DMS 273 treated with DMSO at 0.1 percent for 48 hours (cell line): ENCODE measurements around the gene B4GALT1.
"Not testable (repeated sequence)": the region's sequence is repeated elsewhere in the genome, so short reads cannot be mapped to it uniquely, and the experiment has no call there.

ENCODE experiments used
- DNase-seq: peaks from one replicate; lab custom pipeline; 2025; lab: John Stamatoyannopoulos, UW

B4GALT1 gene

DNA sequence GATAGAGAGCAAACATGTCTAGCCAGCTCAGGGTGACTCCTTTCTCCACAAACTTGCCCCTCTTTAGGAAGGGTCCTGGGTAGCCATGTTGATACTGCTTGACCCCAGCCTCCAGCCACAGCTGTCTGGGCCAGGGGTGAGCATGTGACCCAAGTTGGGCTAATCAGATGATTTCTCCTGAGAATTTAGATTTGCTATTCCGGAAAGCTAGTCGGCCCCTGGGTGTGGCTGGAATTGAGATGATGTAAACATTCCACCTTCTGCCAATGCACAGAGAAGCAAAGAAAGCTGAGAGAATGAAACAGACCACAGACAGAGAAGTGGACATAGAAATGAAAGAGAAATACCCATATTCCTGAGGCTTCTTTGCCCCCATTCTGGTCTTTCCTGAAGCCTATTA lies 17.8 kb upstream of the B4GALT1 start:
- DNase-seq: no peak

DNA sequence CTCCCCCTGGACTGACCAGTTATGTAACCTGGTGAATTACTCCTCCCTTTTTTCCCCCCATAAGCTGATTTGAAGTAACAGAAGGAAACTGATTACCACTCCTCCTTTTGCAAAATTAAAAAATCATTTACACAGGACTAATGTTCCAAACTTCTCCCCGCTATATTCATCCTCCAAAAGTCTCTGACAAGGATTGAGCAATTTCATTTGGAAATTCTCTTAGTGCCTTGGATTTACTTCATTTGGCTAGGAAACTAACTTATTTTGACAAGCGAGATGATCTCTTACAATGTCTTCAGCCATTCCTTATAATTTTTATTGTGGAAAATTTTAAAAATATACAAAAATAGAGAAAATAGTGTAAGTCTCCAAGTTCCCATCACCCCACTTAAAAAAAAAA lies 15.4 kb upstream of the B4GALT1 start:
- DNase-seq: no peak

DNA sequence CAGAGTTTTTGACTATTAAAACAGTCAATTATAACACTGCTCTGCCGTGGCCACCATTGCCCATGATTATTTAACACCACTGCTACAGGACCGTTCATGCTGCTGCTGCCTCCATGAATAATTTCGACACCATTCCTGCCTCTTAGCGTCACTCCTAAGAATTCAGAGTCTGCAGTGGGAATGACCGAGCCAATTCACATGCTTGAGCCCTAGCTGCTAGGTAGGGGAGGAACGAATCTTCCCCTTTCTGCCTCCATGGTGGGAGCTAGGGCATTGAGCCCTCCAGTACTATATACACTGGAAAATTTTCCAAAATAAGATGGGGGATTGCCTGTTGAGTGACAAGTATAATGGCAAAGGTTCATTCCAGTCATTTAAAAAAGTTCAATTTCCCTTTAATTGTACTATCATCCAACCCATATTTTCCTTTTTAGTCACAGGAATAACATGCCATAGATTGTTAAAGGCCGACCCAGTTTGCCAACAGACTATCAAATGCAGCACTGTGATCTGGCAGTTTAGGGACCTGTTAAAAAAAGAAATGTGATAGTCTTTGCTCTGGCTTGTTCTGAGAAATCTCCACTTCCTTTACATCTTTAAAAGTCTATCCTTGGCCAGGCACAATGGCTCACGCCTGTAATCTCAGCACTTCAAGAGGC lies 13.5 kb upstream of the B4GALT1 start:
- DNase-seq: no peak

DNA sequence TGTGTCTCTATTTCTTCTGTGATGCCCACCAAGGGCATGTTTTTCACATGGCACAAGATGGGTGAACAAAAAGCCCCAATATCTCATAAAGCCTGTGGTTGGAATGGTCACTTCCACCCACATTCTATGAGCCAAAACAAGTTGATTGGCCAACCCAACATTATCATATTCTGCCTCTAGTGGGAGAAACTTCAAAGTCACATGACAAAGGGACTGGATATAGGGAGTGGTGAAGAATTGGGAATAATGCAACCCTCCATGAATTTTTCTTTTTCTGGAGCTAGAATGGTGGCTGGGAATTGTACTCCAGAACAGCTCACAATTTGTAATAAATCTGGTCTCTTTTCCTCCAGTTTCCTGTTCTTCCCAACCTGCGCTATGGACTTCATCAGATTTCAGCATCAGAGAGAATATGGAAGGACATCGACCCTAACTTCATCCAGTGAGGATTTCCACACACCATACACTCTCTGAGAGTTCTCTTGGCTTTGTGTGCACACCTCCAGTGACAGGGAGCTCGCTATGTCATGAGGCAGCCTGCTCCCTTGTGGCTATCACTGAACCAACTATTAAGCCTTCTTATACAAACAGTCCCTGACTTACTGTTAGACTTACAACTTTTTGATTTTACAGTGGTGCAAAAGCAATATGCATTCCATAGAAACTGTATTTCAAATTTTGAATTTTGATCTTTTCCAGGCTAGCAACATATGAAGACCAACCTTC lies 12.0 kb upstream of the B4GALT1 start:
- DNase-seq: no peak

DNA sequence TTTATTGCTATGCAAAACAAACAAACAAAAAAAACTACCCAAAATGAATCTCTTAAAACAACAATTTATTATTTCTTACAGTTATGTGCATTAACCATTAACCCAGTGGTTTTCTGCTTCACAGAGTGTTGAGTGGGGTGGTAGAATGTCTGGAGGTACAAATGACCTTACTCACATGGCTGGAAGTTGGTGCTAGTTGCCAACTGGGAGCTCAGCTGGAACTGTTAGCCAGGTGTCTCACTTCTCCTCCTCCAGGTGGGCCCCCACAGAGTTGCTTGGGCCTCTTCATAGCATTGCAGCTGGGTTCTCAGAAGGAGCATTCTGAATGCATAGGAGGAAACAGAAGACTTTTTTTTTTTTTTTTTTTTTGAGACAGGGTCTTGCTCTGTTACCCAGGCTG lies 10.5 kb upstream of the B4GALT1 start:
- DNase-seq: no peak

DNA sequence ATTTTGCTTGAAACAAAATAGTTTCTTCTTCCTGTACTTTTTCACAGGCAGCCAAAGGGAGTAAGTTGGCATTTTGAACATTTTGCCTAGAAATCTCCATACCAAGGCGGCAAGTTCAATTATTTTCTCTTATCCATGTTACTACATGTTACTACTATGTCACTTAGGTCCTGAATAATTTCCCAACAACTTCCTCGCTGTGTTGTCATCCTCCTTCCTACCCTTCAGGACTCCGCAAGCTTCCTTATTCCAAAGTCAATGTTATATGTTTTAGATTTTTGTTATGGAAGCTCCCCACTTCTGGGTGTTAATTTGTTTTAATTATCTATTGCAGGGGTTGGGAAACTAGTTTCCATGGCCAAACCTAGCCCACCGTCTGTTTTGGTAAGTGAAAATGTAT lies 9.9 kb upstream of the B4GALT1 start:
- DNase-seq: no peak

DNA sequence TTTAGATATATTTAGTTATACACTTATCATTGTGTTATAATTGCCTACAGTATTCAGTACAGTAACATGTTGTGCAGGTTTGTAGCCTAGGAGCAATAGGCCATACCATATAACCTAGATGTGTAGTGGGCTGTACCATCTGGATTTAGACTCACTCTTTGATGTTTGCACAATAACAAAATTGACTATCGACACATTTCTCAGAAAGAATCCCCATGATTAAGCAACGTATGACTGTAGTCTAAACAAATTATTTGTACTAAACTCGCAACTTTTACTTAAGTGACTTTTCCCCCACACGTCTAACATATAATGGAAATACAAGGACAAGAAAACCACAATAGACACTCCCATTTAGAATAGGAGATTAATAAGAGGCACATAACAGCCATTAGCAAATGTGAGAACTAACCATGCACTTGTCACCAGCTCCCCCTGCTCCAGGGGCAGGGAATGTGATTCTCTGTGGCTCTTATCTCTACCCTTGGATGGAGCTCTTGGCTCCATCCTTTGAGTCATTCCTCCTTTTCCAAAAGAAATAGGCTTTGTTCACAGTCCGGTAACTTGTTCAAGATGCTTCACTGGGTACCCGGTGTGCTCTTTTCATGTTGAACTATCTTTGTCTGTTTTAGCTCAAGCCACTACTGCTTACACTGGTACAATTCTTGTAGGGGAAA lies 8.7 kb upstream of the B4GALT1 start:
- no peak for DNase-seq

DNA sequence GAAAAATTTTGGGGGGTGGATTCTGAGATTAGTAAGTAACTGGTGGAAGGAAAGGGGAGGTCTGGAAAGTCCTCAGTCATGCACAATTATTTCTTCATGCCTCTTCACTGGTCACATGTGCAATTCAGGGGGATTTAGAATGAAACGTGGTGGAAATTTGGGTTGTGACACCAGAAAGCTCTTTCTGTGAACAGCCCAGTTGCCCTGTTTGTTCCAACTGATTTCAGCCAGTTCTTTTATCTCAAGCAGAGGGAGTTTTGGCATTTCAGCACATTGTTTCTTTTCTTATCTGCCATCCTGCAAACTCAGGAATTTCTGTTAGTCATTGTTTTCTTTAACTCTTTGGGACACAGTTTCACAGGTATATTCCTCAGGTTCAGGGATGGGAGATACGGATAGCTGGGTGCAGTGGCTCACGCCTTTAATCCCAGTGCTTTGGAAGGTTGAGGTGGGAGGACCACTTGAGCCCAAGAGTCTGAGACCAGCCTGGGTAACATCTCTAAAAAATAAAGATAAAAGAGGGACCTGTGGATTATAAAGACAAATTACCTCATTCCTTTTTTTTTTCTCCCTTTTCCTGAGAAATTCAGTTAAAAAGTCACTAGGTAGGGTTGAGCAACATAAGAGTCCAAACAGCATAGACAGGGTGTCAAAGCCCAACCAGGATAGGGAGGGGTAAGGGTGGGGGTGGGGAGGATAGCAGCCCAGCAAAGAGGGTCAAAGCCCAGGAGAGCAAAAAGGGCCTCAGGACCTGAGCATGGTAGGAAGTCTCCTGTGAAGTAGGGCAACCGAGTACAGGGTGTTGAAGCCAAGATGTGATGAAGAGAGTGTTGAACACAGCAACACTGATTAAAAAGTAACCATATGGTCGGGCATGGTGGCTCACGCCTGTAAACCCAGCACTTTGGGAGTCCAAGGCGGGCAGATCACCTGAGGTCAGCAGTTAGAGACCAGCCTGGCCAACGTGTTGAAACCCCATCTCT lies 5.4 kb upstream of the B4GALT1 start:
- DNase-seq: no peak

DNA sequence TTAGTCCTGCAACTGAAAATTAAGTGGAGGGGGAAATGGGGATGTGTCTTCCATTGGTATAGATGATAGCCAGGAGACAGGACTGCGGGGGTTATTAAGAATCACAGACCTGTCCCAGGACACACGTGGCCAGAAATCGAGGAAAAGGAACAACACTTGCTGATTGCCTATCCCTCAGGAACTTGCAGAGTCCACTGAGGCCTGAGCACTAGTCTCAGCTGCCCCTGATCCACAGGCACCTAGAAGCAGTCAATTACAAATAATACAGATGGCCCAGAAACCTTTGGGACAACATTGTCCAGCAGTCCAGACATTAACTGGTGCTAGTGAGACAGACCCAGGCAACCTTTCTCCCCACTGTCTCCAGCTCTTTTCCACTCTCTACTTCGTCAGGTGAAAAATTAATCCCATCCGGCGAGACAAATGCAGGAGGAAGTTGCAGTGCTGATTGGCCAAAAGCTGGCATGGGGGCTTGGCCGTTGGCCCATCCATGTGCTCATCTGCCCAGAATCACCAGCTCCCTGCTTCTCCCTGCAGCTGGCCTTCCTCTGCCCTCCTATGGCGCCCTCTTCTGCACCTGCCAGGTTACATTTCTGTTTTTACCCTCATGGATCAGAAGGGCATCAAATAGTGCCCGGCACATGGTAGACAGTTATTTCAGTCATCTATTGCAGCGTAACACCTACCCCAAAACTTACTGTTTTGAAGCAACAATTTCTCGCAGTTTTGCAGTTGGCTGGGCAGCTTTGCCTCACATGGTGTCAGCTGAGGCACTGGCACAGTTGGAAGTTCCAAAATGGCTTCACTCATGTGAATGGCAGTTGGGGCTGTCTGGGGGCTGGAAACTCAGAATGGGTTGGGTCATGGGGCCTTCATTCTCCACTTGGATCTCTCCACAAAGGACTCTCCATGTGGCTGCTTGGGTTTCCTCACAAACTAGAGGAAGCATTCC lies 3.6 kb upstream of the B4GALT1 start:
- peak; percentile 55 for DNase-seq

DNA sequence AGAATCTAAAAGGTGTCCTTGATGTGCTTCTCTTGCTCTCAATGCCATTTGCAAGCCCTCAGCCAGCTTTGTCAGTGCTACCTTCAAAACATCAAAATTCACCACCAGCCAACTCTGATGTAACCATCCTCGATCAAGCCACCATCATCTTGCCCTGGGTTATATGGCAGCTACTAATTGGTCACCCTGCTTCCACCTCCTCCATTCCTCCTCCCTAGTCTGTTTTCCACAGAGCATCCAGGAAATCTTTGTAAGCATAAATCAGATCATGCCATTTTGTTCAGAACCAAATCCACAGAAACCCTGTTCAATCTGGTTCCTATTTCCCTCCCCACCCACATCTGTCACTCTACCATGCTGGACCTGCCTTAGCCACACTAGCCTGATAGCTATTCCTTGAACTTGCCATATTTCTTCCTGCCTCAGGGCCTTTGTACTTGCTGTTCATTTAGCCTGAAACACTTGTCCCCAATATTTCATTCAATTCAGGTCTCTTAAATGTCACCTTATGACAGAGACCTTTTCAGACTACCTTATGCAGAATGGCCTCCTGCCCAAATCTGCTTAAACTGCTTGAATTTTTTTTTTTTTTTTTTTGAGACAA lies 1.9 kb upstream of the B4GALT1 start:
- DNase-seq: no peak

DNA sequence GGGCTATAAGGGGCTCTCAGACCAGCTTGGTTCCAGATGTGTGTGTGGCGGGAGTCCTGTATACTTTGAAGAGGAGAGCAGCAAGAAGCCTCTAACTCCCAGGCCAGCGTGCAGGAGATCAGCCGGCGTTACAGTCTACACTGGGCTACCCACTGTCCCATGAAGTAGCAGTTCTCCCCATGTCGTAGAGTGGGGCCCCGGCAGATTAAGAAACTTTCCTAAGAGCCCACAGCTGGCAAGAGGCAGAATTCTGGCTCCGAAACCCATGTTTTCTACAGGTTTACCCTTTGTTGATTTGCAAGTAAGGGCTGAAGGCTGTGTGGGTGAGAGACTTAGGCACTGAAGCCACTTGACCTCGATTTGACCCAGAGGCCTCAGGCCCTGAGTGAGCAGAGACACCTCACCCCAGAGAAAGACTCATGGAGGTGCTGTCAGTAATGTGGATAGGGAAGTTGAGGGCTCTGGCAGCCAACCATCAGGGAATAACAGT lies 881 bp upstream of the B4GALT1 start:
- no peak for DNase-seq

DNA sequence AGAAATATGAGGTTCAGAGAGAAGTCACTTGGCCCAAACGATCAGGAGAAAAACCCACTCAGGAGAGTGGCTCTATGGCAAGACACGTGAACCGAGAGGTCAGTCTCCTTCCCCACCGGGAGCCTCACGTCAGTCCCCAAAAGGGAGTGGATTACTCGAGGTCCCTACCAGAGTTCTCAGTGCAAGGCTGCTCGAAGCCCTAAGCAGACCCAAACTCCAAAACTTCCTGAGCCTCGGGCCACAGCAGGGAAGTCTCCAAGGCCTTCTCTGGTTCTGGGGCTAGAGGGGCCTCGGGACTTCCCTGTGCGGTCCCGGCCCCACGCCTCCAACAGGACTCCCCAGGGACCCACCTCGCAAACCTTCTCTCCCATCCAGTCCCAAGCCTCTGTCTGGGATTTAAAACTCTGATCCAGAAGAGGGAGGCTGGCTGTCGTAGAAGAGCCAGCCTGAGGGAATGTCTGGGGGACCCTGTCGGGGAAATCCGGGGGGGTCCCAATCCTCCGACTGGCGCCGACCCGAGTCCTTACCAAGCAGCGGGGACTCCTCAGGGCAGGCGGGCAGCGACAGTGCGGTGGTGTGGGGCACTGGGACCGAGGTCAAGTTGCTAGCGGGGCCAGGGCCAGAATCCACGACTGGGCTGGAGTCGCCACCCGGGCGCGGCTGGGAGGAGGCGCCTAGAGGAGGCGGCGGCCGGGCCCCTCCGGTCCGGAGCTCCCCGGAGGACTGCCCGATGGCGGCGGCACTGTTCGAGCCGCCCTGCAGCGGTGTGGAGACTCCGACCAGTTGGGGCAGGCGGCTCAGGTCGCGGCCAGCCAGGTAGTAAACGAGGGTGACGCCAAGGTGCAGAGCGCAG lies 679 bp downstream of the B4GALT1 start:
- no peak for DNase-seq

DNA sequence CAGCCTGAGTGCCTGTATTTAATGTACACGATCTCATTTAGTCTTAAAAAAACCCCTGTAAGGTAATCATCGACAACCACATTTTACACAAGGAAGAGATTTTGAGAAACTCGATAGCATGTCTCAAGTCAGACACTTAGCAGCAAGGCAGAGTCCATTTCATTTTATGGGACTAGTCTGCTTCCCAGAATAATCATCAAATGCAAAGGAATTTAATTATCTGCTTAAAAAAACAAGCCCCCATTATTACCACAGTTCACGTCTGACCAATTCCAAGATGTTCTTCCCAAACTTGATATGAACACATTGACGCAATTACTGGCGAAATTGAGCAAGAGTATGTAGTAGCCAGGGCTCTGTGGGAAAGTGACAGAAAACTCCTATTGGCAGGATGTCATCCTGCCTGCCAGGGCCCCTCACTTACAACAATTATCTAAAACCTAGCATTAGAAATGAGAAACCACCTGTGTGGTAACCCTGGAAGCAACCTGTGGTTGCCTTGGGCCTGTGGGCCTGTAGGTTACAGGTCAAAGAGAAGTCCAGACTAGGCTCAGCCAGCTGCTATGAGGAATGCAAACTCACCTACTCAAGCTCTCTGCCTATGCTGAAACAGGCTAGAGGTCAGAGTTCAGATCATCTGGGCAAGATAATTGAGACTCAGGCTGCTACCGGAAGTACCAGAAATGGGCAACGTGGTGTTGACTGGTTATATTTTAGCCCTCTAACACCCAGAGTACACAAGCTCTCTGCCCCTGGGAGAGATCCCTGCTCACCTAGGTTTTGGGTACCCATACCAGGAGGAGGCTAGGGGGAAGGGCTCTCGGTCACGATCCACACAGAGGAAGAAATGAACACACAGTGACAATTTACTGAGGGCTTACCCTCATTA lies 1.6 kb downstream of the B4GALT1 start:
- no peak for DNase-seq

DNA sequence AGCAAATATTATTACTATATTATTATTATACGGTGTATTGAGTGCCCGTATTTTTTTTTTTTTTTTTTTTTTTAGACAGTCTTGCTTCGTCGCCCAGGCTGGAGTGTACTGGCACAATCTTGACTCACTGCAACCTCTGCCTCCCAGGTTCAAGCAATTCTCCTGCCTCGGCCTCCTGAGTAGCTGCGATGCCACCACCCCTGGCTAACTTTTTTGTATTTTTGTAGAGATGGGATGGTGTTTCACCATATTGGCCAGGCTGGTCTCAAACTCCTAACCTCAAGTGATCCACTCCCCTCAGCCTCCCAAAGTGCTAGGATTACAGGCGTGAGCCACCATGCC lies 2.2 kb downstream of the B4GALT1 start:
- not testable (repeated sequence) for DNase-seq

DNA sequence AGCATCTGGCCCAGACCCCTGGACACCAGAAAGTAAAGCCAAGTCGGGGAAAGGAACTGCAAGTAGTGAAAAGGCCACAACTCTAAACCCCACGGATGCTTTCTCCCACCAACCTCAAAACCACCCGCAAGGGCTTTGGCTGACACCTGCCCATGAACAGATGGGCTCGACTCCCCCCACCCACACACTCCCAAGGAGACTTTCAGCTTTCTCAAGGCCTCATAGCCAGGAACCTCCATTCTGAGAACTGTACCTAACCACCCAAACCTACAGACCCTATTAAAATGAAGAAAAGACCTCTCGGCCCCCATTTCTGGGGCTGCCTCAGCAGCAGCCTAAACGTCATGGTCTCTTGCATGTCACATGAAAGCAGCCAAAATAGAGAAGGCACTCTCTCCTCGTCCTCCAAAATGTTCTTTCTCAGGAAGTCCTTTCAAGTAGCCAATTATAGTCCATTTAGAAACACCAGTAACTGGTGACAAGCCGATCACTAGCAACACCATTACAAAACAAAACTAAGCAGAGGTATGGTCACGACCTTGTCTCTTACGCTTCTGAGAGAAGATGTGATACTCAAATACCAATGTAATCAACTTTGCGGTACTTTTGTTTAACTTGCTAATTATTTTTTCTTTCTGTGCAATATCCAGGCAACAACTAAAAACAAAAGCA lies 2.9 kb downstream of the B4GALT1 start:
- DNase-seq: no peak

DNA sequence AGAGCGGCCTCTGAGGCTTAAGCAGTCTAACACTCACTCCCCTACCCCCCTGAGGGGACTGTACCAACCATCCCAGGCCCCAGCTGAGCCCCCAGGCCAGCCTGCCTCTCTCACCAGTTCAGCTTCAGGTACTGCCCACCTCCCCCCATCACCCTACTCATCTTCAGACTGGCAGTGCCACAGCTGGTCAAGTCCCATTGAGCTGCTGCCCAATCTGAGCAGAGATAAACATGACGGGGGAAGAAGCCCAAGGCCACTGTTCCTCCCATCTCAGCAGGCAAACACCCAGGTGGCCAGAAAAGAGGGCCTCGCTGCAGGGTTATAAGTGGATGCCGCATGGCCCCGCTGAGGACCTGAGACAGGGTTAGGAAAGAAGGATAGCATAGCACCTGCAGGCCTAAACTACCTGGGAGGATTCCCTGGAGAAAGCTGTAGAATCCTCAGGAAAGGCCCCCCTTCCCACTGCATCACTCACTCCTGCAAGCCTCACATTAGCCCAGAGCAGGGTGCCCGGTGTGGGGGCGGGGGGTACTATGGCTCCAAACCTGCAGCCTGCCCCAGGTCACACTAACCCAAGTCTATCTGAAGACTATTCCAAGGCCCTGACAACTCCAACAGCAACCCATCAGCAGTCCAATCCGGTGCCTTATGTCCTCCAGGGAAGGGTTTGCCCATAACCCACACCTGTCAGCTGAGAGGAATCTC lies 3.6 kb downstream of the B4GALT1 start:
- no peak for DNase-seq

DNA sequence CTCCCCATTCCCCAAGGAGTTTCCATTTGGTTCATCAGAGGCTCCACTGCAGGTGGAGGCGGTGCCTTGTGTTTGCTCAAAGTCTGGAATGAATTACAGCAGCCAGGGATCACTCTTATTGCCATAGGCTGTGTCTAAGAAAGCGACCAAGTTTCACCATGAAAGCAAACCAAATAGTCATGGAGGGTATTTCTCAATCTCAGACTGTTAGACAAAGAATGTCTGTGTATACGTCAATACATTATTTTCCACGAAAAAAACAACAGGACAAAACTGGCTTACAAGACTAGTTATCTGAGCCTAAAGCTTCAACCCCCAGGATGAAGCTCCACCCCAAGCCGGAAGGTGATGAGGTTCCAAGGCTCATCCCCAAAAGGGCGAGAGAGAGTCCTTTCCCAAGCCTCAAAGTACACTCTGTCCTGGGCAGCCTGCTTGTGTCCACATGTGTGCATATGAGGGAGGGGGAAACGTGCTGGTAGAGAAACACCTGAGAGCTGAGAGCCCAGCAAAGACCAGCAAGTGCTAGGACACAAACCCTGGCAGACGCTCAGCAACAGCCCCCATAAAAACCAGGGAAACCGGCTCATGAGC lies 4.3 kb downstream of the B4GALT1 start:
- no peak for DNase-seq
